AG20443 (cell line): ENCODE data around the gene TTLL1.

Experiments
- DNase-seq: peaks from one replicate; pipeline ENCODE4 v3.0.0; 2012; ENCODE audit warnings: low spot score, mixed read lengths

Gene TTLL1

DNA sequence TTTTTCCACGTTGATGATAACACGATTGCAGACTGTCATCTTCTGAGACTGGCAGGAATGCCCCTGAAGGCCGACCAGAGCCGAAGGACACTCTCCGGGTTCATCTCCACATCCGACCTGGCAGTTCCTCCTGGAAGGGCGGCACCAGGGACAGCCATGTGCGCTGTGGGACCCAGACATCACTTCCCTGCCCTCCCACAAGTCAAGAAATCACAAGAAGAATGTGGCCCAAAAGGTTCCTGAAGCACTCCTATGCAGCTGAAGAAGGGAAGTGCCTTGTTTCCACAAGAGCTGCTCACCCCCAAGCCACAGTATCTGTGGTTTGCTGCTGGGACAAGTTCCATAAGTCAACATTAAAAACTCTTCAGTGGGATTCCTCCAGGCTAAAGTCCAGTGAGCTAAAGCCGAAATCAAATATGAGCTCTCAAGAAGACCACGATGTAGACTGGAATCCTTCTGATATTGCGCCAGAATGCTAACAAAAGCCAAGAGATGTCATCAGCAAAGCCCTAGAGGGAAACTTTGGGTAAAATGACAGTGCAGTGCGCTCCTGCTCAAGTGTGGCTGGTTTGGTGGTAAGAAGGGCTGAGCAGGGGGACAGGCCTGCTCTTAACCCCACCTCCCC lies 95.4 kb downstream of the TTLL1 start:
- peak; percentile 66 for DNase-seq

DNA sequence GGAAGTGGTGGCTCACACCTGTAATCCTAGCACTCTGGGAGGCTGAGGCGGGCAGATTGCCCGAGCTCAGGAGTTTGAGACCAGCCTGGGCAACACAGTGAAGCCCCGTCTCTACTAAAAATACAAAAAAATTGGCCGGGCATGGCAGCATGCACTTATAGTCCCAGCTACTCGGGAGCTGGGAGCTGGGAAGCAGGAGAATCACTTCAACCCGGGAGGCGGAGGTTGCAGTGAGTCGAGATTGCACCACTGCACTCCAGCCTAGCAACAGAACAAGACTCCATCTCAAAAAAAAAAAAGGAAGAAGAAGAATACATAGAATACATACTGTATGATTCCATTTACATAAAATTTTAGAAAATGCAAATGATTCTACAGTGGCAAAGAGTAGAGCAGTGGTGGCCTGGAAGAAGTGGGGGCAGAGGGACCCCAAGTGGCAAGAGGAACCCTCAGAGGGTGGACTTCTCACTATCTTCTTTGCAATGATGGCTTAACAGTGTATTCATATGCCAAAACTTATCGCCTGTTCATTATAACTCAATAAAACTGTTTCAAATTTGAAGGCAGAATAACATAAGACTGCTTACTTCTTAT lies 96.2 kb downstream of the TTLL1 start:
- DNase-seq = no peak

DNA sequence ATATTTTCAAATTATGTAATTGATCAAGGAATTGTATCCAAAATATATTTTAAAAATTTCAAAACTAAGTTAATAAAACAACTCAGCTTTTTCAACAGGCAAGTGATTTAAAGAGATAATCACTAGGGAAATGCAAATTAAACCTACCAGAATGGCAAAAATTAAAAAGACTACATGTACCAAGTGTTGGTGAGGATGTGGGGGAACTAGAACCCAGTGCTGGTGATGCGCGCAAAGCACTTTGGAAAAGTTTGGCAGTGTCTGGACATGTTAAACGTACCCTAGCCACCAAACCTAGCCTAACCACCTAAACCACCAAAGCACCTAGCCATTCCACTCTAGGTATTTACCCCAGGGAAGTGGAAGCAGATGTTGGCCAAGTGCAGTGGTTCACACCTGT lies 97.1 kb downstream of the TTLL1 start:
- no peak for DNase-seq

DNA sequence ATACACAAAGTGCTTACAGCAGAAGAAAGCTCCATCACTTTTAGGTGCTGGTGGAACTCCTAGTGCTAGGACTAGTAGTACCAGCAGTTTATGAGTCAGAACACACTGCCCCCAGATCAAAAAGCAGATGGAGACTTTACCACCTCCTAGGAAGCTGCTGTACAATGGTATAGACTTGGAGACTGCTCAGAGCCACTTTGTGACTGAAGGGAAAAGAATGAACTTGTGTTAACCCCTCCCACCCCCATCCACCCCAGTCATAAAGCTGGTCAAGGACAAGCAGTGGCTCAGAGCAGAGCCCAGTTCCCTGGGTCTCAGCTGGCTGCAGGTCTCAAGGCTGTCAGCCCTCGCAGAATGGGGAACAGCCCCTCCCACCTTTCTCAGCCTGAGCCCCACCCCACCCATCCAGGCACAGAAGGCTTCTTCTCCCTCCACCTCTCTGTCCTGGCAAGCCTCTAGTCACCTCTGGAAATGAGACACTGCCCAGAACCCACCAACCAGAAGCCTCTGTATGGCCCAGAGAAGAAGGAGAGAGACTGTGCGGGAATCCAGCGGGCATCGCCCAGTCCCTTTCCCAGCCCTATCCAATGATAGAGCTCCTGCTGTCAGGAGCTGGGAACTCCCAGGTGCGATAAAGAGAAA lies 98.1 kb downstream of the TTLL1 start:
- peak; percentile 46 for DNase-seq

DNA sequence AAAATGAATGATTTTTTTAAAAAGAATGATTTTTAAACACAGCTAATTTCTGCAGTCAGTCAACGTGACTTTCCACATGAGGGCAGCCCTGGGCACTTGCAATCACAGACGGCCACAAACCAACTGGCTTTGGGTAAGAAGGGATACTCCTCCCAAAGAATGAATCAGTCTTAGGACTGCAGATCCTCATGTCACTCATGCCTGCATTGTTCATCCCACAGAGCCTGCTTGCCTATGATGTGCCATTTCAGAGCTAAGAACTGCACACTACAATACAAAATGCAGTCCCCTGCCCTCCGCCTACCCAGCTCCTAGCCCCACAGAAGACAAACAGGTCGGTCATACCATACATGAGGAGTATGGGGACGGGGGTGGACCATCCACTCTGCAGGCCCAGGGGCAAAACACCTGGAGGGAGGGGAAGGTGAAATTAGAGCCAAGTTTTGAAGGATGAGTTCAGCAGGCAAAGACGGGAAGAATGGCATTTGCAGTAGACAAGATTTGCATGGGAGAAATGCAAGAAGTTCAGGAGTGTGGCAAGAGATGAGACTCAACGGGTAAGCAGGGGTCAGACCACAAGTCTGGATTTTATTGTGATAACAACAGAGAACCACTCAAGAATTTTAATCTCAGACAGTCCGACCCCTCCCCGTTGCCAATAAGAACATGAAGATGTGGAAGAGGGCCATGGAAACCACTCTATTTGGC lies 98.9 kb downstream of the TTLL1 start:
- peak; percentile 88 for DNase-seq
